B cell (primary cell): ENCODE measurements around the gene LIPI.

Experiments used
- CTCF ChIP-seq: fragments of 200-600 bp; IDR thresholded peaks from one replicate; pipeline ENCODE4 v1.8.0; 2022; ENCODE audit warnings: antibody characterized with exemption, mild to moderate bottlenecking
- EZH2 ChIP-seq: IDR thresholded peaks from 2 replicates; pipeline ENCODE4 v1.6.1; 2012; ENCODE audit warnings: borderline replicate concordance, low read depth, mild to moderate bottlenecking, moderate library complexity, low read length; ENCODE audit not compliant: insufficient read depth, poor library complexity, severe bottlenecking

DNA sequence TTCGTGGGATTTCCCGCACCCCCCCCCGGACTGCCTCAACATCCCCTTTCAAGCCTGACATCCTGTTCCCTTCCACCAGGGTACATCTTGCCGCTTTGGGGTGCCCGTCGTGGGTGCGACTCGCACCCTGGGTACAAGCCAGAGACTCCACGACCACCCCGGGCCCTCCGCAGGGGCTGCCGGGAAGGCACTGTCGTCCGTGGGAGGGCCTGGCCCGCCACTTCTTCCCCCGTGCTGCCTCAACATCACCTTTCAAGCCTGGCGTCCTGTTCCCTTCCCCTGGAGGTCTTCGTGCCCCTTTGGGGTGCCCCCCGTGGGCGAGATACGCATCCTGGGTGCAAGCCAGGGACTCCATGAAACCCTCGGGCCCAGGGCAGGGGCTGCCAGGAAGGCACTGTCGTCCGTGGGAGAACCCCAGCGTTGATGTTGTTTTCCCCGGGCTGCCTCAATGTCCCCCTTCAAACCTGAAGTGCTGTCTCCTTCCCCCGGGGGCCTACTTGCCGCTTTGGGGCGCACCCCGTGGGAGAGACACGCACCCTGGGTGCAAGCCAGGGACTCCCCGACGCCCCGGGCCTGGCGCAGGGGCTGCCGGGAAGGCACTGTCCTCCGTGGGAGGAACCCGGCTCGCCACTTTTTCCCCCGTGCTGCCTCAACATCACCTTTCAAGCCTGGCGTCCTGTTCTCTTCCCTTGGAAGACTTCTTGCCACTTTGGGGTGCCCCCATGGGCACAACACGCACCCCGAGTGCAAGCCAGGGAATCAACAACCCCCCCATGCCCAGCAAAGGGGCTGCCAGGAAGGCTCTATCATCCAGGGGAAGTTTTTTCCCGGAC lies 138.6 kb downstream of the LIPI start:
- TF ChIP-seq CTCF (no peak), EZH2 (no peak)
